DLD1 (cell line): ENCODE data around the gene COQ8B.

Source experiments
- in situ Hi-C: cut with HindIII; loops from 2 replicates; pipeline ENCODE4 v1.10.0; 2017; ENCODE audit warnings: low sequenced_read_pairs

COQ8B gene

DNA sequence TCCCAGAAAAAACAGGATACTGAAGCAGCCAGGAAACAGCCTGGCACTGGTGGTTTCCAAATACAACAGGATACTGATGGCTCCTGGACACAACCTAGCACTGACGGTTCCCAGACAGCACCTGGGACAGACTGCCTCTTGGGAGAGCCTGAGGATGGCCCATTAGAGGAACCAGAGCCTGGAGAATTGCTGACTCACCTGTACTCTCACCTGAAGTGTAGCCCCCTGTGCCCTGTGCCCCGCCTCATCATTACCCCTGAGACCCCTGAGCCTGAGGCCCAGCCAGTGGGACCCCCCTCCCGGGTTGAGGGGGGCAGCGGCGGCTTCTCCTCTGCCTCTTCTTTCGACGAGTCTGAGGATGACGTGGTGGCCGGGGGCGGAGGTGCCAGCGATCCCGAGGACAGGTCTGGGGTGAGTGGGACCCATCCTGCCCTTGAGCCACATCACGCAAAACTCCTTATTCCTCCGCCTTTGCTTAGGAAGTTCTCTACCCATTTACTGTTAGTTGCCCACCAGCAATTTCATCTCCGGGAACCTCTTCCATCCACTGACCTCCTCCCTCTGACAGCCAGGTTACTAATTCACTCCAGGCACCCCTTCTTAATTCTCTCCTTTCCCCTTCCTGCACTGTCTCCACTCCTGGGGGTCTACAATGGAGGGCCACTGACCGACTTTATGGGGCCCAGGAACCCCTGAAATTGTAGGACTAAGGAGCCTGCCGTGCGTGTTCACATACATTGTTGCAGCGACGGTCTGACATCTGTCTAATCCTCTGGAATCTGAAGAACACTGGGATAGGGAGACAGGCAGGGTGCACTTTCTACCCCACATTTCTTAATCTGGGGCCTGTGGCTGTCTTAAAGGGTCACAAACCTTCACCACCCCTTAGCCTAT is 1.4 kb upstream of the COQ8B start:
- in situ Hi-C loops = no loop called here

GRCh38 chr19:40717325-40717879 is 716 bp upstream of the COQ8B start:
- in situ Hi-C loops = no loop called here

DNA sequence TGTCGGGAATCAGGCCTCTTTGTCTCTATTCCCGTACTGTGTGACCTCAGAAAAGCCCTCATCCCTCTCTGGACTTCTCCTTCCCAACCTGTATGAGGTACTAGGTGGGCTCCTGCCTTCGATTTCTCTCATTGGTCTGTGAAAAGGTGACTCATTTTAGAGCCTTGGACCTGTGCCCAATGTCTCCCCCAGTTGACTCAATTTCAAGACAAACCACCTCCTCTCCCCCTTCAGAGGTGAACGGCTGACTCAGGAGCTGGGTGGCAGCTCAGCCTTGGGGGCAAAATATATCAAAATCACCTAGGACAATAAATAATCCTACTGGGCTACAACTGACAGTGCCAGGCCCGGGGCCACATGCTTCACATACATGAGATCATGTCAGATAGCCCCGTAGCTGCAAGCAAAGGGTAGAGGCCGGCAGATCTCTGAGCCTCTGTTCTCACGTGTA is 630 bp downstream of the COQ8B start:
- in situ Hi-C loops = no loop called here

GRCh38 chr19:40714441-40715299 is 2.0 kb downstream of the COQ8B start:
- in situ Hi-C loops = no loop called here

- in situ Hi-C loops = no loop called here
These were observed 2.7 kb downstream of the COQ8B start for GRCh38 chr19:40713939-40714338.

- in situ Hi-C loops = no loop called here
These were observed 6.9 kb downstream of the COQ8B start for GRCh38 chr19:40709817-40710216.

DNA sequence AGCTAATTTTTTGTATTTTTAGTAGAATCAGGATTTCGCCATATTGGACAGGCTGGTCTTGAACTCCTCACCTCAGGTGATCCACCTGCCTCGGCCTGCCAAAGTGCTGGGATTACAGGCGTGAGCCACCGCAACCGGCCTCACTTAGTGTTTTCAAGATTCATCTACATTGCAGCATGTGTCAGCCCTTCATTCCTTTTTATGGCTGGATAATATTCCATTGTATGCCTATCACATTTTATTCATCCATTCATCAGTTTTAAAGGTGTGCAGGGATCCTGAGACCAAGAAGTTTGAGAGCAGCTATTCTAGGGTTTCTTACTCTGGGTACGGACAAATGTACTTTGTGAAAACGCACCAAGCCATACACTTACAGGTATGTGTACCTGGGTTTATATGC is 9.1 kb downstream of the COQ8B start:
- in situ Hi-C loops = no loop called here

DNA sequence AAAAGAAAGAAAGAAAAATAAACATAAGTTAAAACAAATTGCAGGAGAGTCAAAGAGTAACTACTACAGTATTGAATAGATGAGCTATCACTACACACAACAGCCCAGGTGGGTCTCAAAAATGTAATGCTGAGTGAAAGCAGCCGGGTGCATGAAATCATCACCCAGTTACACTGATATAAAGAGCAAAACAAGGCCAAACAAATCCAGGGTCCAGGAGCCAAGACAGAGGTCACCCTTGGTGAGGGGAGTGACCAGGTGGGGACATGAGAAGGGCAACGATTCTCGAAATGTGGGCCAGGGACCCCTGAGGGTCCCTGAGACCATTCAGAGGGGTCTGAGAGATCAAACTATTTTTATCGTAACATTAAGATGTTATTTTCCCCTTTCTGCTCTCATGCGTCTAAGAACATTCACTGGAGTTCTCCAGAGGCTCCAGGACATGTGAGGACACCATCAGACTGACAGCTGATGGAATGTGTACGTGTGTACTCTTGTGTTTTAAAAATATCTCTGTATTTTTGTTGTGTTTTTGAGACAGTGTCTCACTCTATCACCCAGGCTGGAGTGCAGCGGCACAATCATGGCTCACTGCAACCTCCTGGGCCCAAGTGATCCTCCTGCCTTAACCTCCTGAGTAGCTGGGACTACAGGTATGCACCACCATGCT is 10.6 kb downstream of the COQ8B start:
- in situ Hi-C loops = no loop called here

DNA sequence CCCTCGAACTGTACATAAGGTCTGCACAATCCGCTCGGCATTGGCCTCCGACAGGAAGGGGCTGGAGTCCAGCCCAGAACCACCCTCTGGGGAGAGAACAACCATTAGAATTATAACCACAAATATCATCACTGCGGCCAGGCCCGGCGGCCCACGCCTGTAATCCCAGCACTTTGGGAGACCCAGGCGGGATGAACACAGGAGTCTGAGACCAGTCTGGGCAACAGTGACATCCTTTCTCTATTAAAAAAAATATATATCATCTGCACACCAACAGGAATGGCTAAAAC is 11.4 kb downstream of the COQ8B start:
- in situ Hi-C loops = no loop called here

- in situ Hi-C loops = no loop called here
These were observed 12.0 kb downstream of the COQ8B start for GRCh38 chr19:40704491-40705361.

DNA sequence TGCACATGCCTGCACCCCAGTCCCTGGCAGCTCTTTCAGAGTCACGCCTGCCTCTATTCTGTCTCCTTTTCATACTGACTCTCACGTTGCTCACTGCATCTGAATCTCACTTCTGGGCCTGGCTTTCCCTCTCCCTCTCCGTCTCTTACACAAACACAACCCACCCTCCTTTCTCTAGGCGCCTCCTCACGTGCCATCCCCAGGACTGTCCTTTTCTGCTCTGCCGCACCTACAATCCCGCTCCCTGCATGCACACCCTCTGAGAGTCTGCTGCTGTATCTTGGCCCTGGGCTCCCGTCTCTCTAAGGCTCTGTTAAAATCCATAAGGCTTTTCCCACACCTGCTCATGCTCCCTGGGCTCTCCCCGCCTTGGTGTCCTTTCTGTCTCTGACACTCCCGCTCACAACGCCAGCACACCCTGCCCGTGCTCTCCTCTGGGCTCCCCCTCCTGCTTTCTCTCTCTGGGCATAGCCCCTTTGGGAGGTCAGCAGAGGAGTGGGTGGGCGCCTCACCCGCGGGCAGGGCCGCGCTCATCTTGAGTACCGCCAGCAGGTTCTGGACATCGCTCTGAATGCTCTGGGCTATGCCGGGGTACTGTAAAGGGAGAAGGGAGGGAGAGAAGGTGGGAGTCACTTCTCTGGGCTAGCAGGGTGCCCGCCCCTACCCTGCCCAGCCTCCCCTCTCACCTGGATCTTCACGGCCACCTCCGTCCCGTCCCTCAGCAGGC is 13.5 kb downstream of the COQ8B start:
- in situ Hi-C loops = no loop called here

DNA sequence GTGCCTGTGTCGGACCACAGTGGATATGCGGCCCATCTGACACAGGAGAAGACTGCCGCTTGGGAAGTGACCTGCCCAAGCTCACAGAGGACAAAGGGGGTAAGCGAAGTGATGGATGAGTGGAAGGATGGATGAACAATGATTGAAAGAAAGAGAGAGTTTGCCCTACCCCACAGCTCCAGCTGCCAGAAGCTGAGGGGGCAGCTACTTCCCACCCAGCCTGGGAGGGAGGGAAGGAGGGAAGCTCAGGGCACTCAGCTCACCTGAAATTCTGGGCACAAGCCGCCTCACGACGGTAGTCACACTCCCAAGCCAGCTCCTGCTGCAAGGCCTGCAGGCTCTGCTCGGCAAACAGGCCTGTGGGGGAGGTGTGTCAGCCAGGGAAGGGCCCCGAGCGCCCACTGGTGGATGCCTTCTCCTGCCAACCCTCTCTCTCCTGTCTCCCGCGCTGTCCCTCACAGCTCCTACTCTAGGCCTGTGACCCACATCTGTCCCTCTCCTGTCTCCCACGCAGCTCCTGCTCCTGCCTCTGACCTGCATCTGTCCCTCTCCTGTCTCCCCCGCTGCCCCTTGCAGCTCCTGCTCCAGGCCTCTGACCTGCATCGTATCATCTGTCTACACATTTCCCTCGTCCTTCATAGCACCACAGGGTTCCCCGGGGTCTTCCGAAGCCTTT is 14.2 kb downstream of the COQ8B start:
- in situ Hi-C loops = no loop called here

DNA sequence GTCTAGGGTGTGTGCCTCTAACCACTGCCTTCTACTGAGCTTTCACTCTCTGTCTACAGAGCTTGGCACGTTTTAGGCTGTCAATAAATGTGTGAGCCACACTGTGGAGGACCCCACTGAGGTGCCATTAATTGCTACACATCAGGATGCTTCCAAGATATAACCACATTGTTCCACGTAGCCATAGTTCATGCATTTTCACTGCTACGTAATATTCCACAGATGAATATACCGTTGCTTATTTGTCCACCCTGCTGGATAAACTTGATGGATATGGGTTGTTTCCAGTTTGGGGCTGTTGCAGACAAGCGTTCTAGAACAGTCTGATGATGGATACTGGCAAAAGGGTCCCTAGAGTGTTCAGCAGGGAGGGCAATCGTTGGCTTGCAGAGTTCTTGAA is 14.9 kb downstream of the COQ8B start:
- in situ Hi-C loops = no loop called here

GRCh38 chr19:40700083-40700482 is 16.6 kb downstream of the COQ8B start:
- in situ Hi-C loops = no loop called here

GRCh38 chr19:40697007-40697406 is 19.7 kb downstream of the COQ8B start:
- in situ Hi-C loops = no loop called here

GRCh38 chr19:40695881-40696280 is 20.8 kb downstream of the COQ8B start:
- in situ Hi-C loops = no loop called here

DNA sequence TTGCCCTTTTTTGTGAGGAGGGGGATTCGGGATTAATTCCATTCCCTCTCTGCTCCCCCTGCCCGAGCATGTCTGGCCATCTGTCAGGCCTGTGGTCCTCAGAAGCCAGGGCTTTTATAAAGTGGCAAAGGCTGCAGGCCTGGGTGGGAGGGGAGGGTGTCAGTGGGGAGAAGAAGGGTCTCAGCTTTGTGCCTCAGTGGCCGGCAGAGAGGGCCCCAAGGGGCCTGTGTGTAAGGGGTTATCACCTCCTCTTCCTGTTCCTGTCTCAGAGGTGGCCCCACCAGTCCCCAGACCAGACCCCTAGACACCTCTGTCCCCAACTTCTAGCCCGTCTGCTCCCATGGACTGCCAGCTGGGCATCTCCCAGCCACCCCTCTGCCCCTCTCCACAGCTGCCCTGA is 22.8 kb downstream of the COQ8B start:
- in situ Hi-C loops = no loop called here

- in situ Hi-C loops = no loop called here
These were observed 23.4 kb downstream of the COQ8B start for GRCh38 chr19:40693150-40693788.

DNA sequence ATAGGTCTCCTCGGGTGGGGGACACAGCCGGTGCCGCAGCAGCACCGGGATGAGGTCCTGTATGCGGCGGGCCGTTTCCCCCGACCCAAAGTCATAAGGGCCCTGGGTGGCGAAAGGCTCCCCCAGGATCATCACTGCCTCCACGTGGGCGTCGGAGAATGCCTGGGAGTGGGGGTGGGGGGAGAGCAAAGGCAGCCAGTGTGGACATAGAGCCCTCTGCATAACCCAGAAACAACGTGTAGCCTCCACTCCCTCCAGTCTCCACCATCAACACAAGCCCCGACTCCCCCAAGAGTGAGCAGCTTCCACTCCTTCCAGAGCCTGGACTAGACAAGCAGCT is 24.5 kb downstream of the COQ8B start:
- in situ Hi-C loops = no loop called here
